ENCODE data around the gene ABCA7. TPM values are rescaled to one million over a fixed set of nuclear protein-coding genes. Genes with fewer than 3 reads are reported as not detected.

ABCA7 gene
- total and polyA plus RNA-seq, 2 experiments from 2014 or later = 17.8 to 26.8 TPM

GRCh38 chr19:1111641-1112267 lies 71.8 kb downstream of the ABCA7 start:
- Histone ChIP-seq H3K27ac (no peak overlapping the region), H4K20me1 (ENCODE audit: insufficient read depth, poor library complexity, severe bottlenecking) (peaks cover 1% of the 10 kb centered on the region), H3K4me2 (no peak overlapping the region), H3K9me3 (ENCODE audit: low read depth) (no peaks in the 10 kb centered on the region), H3K4me3 (no peak overlapping the region), H2AFZ (no peak overlapping the region), H3K9me2 (replicated peaks; ENCODE audit: insufficient read depth) (no peaks in the 10 kb centered on the region), H3K79me2 (peaks cover 4% of the 10 kb centered on the region), H3K4me1 (ENCODE audit: insufficient read depth) (peaks cover 4% of the 10 kb centered on the region), H3K36me3 (replicated peaks; ENCODE audit: insufficient read depth, low read depth) (no peaks in the 10 kb centered on the region), H3K27me3 (no peaks in the 10 kb centered on the region)
- TF ChIP-seq EZH2 (IDR thresholded peaks at IDR 0.05; ENCODE audit: borderline replicate concordance) (no peak), EZH2phosphoT487 (IDR thresholded peaks at IDR 0.05; ENCODE audit: low read depth, severe bottlenecking, unreplicated experiment) (no peak)
- TF ChIP-seq, protein P1, sequence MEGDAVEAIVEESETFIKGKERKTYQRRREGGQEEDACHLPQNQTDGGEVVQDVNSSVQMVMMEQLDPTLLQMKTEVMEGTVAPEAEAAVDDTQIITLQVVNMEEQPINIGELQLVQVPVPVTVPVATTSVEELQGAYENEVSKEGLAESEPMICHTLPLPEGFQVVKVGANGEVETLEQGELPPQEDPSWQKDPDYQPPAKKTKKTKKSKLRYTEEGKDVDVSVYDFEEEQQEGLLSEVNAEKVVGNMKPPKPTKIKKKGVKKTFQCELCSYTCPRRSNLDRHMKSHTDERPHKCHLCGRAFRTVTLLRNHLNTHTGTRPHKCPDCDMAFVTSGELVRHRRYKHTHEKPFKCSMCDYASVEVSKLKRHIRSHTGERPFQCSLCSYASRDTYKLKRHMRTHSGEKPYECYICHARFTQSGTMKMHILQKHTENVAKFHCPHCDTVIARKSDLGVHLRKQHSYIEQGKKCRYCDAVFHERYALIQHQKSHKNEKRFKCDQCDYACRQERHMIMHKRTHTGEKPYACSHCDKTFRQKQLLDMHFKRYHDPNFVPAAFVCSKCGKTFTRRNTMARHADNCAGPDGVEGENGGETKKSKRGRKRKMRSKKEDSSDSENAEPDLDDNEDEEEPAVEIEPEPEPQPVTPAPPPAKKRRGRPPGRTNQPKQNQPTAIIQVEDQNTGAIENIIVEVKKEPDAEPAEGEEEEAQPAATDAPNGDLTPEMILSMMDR (IDR thresholded peaks at IDR 0.05; ENCODE audit: poor library complexity) = no peak
- no peak for DNase-seq (ENCODE audit: low spot score)
- WGBS (ENCODE audit: low lambda C conversion rate, missing lambda C conversion rate) = 93% methylated on average over 6 of the region's 18 CpGs

GRCh38 chr19:1112268-1113029 lies 72.5 kb downstream of the ABCA7 start:
- WGBS (ENCODE audit: low lambda C conversion rate, missing lambda C conversion rate) = 92% methylated on average over 30 of the region's 71 CpGs
- no peaks in the 10 kb centered on the region for H3K9me3 ChIP-seq (ENCODE audit: low read depth)
- H3K9me2 ChIP-seq (replicated peaks; ENCODE audit: insufficient read depth) = no peaks in the 10 kb centered on the region
- no peaks in the 10 kb centered on the region for H4K20me1 ChIP-seq (ENCODE audit: insufficient read depth, poor library complexity, severe bottlenecking)
- no peak overlapping the region for H3K4me2 ChIP-seq
- H3K27ac ChIP-seq = peak overlapping the region; percentile 12
- H2AFZ ChIP-seq = no peak overlapping the region
- TF ChIP-seq, protein P1 (IDR thresholded peaks at IDR 0.05; ENCODE audit: poor library complexity) = no peak
- no peak for TF ChIP-seq EZH2phosphoT487 (IDR thresholded peaks at IDR 0.05; ENCODE audit: low read depth, severe bottlenecking, unreplicated experiment)
- no peak for TF ChIP-seq EZH2 (IDR thresholded peaks at IDR 0.05; ENCODE audit: borderline replicate concordance)
- H3K36me3 ChIP-seq (replicated peaks; ENCODE audit: insufficient read depth, low read depth) = no peaks in the 10 kb centered on the region
- H3K79me2 ChIP-seq = peaks cover under 1% of the 10 kb centered on the region
- no peak for DNase-seq (ENCODE audit: low spot score)
- peaks cover 4% of the 10 kb centered on the region for H3K4me1 ChIP-seq (ENCODE audit: insufficient read depth)
- no peaks in the 10 kb centered on the region for H3K27me3 ChIP-seq
- H3K4me3 ChIP-seq = no peak overlapping the region

DNA sequence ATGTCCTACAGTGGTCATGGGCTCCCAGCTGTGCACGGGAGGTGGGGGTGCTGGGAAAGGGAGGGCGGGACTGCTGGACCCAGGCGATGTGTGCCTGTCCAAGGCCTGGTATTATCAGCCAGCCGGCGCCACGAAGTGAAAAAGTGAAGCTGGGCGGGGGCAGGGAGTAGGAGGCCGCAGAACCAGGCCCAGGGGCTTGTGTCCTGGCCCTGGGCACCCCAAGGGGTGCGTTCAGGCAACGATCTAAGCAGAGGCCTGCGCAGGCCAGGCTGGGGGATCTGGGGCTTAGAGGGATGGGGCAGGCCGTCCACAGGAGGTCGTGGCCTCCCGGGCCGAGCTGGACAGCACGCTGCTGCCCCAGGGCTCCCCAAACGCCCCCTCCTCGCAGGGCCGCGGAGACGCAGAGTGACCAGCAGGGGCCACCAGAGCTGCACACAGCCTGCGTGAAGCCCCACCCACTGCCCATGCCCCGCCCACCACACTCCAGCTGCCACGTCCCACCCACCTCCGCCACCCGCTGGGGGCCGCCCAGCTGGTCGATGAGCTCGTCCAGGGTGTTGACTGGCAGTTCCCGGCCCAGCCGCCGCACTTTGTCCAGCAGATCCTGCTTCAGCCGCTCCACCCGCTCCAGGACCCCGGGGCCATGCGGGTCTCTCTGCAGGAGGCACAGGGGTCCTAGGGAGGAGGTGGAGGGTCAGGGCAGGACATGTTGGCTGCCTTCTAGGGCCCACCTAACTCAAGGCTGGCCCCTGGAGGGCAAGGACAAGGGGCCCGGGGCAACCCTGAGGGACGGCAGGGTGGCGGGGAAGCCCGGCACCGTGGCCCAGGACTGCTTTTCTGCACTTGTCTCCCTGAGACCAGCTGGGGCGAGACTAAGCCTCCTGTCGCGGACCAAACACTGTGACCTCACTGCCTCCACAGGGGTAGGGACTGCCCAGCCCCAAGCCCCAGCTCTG lies 73.4 kb downstream of the ABCA7 start:
- no peak for TF ChIP-seq EZH2phosphoT487 (IDR thresholded peaks at IDR 0.05; ENCODE audit: low read depth, severe bottlenecking, unreplicated experiment)
- TF ChIP-seq EZH2 (IDR thresholded peaks at IDR 0.05; ENCODE audit: borderline replicate concordance) = no peak
- TF ChIP-seq, protein P1 (IDR thresholded peaks at IDR 0.05; ENCODE audit: poor library complexity) = peak; percentile 93
- Histone ChIP-seq H3K4me2 (peak overlapping the region; percentile 71), H2AFZ (no peak overlapping the region), H3K9me3 (ENCODE audit: low read depth) (no peaks in the 10 kb centered on the region), H3K27ac (peak overlapping the region; percentile 82), H3K4me3 (no peak overlapping the region), H3K4me1 (ENCODE audit: insufficient read depth) (peaks cover 4% of the 10 kb centered on the region), H3K36me3 (replicated peaks; ENCODE audit: insufficient read depth, low read depth) (no peaks in the 10 kb centered on the region), H3K9me2 (replicated peaks; ENCODE audit: insufficient read depth) (no peaks in the 10 kb centered on the region), H4K20me1 (ENCODE audit: insufficient read depth, poor library complexity, severe bottlenecking) (no peaks in the 10 kb centered on the region), H3K79me2 (no peaks in the 10 kb centered on the region), H3K27me3 (no peaks in the 10 kb centered on the region)
- 45% methylated on average over 29 of the region's 44 CpGs for WGBS (ENCODE audit: low lambda C conversion rate, missing lambda C conversion rate)
- DNase-seq (ENCODE audit: low spot score) = peak; percentile 97

Measured in hepatocyte (in vitro differentiated cells).